Lung (tissue), 12 donors: Measurements from ENCODE around the gene MEAF6. TPM values are rescaled to one million over a fixed set of nuclear protein-coding genes. Genes with fewer than 3 reads are reported as not detected.
"Not testable (repeated sequence)": the region's sequence is repeated elsewhere in the genome, so short reads cannot be mapped to it uniquely, and the experiment has no call there.

Experiments
- ATAC-seq: fragments of 200-7000 bp; cut with Tn5 transposase; one replicate; pipeline ENCODE4 v1.9.1; 2020; ENCODE audit warnings: moderate number of reproducible peaks; ENCODE audit not compliant: insufficient read depth, low FRiP score
- DNase-seq, 3 donors: peaks; one replicate each; pipeline ENCODE4 v3.0.0-alpha.2; 2013 to 2017
- H3K27ac ChIP-seq, 2 donors: one replicate each; pipeline ENCODE4 v1.5.1; 2013; ENCODE audit warnings: mild to moderate bottlenecking in 2 of 2, moderate library complexity in 2 of 2, control low read depth in 1 of 2, inconsistent platforms in 1 of 2, low read depth in 1 of 2, low read length in 1 of 2
- H3K27me3 ChIP-seq, 3 donors: one replicate each; pipeline ENCODE4 v1.5.1; 2013; ENCODE audit warnings: low read length in 2 of 3; ENCODE audit not compliant: control insufficient read depth in 3 of 3, insufficient read depth in 3 of 3
- H3K36me3 ChIP-seq, 4 donors: one replicate each; pipeline ENCODE4 v1.5.1; 2013; ENCODE audit warnings: low read length in 4 of 4, mild to moderate bottlenecking in 1 of 4, moderate library complexity in 1 of 4; ENCODE audit not compliant: control insufficient read depth in 4 of 4, insufficient read depth in 4 of 4
- H3K4me1 ChIP-seq, 5 donors: one replicate each; pipeline ENCODE4 v1.5.1; 2013; ENCODE audit warnings: low read length in 5 of 5, mild to moderate bottlenecking in 2 of 5, moderate library complexity in 1 of 5; ENCODE audit not compliant: control insufficient read depth in 5 of 5, insufficient read depth in 5 of 5
- H3K4me3 ChIP-seq: one replicate; pipeline ENCODE4 v1.5.1; 2013; ENCODE audit warnings: mild to moderate bottlenecking, control low read depth, moderate library complexity
- H3K9ac ChIP-seq, 2 donors: one replicate each; pipeline ENCODE4 v1.5.1; 2013; ENCODE audit warnings: low read length in 2 of 2, control low read depth in 1 of 2; ENCODE audit not compliant: insufficient read depth in 1 of 2
- H3K9me3 ChIP-seq, 4 donors: one replicate each; pipeline ENCODE4 v1.5.1; 2013; ENCODE audit warnings: low read length in 3 of 4, mild to moderate bottlenecking in 1 of 4, moderate library complexity in 1 of 4; ENCODE audit not compliant: control insufficient read depth in 4 of 4, insufficient read depth in 3 of 4
- CTCF ChIP-seq: IDR thresholded peaks from 2 replicates; pipeline ENCODE4 v1.5.1; 2012; ENCODE audit warnings: mild to moderate bottlenecking; ENCODE audit errors: control extremely low read depth, extremely low read depth
- WGBS, 2 donors: extraction: QIAGEN DNeasy Blood & Tissue Kit; methylation state at CpG; one replicate each; pipeline ENCODE4 v1.1.7; 2013; 5-methylcytosine and 5-hydroxymethylcytosine counted together
- polyA plus RNA-seq, 2 donors: library from polyadenylated mRNA; stranded (reverse); fragments of 200-250 nt; gene quantifications; one replicate each; pipeline ENCODE4 v1.2.1, GENCODE V29; 2013
- total RNA-seq, 2 donors: library from RNA; depleted of rRNA in 1 of 2; stranded (reverse); fragments of >200 nt in 1 of 2; gene quantifications; one replicate each; pipeline ENCODE4 v1.2.1, GENCODE V29; 2014 to 2021
- donor health status: control.
- donor health status: control.
- donor health status: Bipolar disorder and iron deficiency.
- donor health status: healthy.
- donor health status: DM: yes; HTN: yes; CAD: no.

MEAF6 gene
- total and polyA plus RNA-seq, 4 donors, result 36.9 to 68.2 (median 58.8) TPM

DNA sequence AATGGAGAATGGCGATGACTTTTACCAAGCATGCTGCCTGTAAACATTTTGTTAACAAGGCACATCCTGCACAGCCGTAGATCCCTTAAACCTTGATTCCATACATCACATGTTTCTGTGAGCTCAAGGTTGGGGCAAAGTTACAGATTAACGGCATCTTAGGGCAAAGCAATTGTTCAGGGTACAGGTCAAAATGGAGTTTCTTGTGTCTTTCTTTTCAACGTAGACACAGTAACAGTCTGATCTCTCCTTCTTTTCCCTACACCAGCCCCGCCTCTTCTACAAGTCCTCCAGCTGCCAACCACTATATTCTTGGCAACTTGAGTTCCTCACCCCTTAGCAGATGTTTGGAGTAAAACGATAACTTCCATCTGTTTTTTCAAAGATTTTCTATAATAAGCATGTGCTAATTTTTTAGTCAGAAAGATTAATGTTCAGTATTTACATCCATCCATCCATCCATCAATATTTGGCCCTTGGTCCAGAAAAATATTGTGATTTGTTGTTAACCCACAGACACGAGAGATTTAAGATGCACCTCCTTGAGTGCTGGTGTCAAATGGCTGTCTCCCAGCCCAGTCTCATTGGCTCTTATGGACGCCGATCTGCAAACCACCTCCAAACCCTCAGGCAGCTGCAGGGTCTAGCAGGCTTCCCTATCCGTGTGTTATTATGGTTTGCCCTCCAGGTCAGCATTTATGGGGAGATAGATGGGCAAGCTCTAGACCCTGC is 46.0 kb upstream of the MEAF6 start:
- no peak for TF ChIP-seq CTCF
- no peaks in the 10 kb centered on the region for H3K9me3 ChIP-seq
- H3K27ac ChIP-seq, result no peak overlapping the region
- peaks cover 5 to 15% (median 10%) of the 10 kb centered on the region in 4 donors for H3K36me3 ChIP-seq
- H3K4me3 ChIP-seq, result no peak overlapping the region
- DNase-seq, result peak in 2 of 3 donors; percentile 61 to 62
- WGBS, 2 donors, result 75 to 83% methylated on average over 10 of the region's 10 CpGs
- peaks cover 0 to 14% (median 2%) of the 10 kb centered on the region in 5 donors for H3K4me1 ChIP-seq
- no peaks in the 10 kb centered on the region for H3K27me3 ChIP-seq
- no peak for ATAC-seq
- no peak overlapping the region for H3K9ac ChIP-seq

GRCh38 chr1:37559957-37560379 is 45.4 kb upstream of the MEAF6 start:
- not testable (repeated sequence) for H3K9ac ChIP-seq, H3K9me3 ChIP-seq, H3K27ac ChIP-seq, ATAC-seq, H3K4me3 ChIP-seq, H3K27me3 ChIP-seq, DNase-seq
- 76 to 81% methylated on average over 12 of the region's 12 CpGs for WGBS, 2 donors
- Histone ChIP-seq H3K4me1 (peaks cover 0 to 14% (median 2%) of the 10 kb centered on the region in 5 donors), H3K36me3 (peaks cover under 1 to 11% (median 7%) of the 10 kb centered on the region in 4 donors)

GRCh38 chr1:37559080-37559479 is 44.5 kb upstream of the MEAF6 start:
- Histone ChIP-seq H3K36me3 (peaks cover 0 to 9% (median 6%) of the 10 kb centered on the region in 4 donors), H3K27me3 (no peaks in the 10 kb centered on the region), H3K4me1 (peaks cover 0 to 14% (median 2%) of the 10 kb centered on the region in 5 donors), H3K9me3 (no peaks in the 10 kb centered on the region), H3K4me3 (no peak overlapping the region), H3K9ac (no peak overlapping the region), H3K27ac (no peak overlapping the region)
- DNase-seq (no peak), ATAC-seq (no peak)
- 92 to 94% methylated on average over 7 of the region's 7 CpGs for WGBS, 2 donors
- no peak for TF ChIP-seq CTCF

DNA sequence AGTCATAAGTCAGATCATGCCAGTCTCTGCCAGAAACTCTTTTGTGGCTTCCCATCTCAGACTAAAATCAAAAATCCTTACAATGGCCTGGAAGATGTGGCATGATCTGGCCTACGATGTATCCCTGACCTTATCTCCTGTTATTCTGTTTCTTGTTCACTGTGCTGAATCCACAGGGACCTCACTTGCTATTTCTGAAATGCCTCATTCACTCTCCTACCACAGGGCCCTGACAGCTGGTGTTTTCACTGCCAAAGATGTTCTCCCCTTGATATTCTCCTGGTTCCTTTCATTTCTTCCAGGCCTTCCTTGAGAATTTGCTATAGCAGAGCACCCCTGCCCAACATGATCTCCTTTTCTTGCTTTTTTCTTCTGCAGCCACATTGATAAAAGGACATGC is 43.8 kb upstream of the MEAF6 start:
- Histone ChIP-seq H3K36me3 (peaks cover 0 to 9% (median 8%) of the 10 kb centered on the region in 4 donors), H3K4me1 (peaks cover 0 to 17% (median 2%) of the 10 kb centered on the region in 5 donors), H3K9me3 (no peaks in the 10 kb centered on the region), H3K9ac (no peak overlapping the region), H3K27me3 (no peaks in the 10 kb centered on the region), H3K4me3 (no peak overlapping the region), H3K27ac (no peak overlapping the region)
- no peak for ATAC-seq
- 92 to 93% methylated on average over 1 of the region's 1 CpG for WGBS, 2 donors
- DNase-seq, result no peak
- TF ChIP-seq CTCF, result no peak
